Calu3 (cell line): ENCODE measurements around the gene USF3. TPM values are rescaled to one million over a fixed set of nuclear protein-coding genes. Genes with fewer than 3 reads are reported as not detected.

Experiments
- BruUV-seq: library from RNA; stranded (reverse); fragments of 400-500 nt; replicated peaks from 2 replicates; lab custom pipeline; 2021; lab: Mats Ljungman, UMichigan
- CTCF ChIA-PET: fragments of 300-600 bp; sonication (Branson Sonifier 250); formaldehyde crosslinking; loops from one replicate; lab custom pipeline; 2022; ENCODE audit warnings: antibody characterized with exemption; lab: Charles Lee
- DNase-seq: peaks from one replicate; pipeline ENCODE4 v3.0.0; 2022
- H3K27ac Mint-ChIP-seq: one replicate; pipeline ENCODE4 v1.8.0; 2022; ENCODE audit warnings: mixed read lengths; ENCODE audit not compliant: unreplicated experiment
- H3K27me3 Mint-ChIP-seq: one replicate; pipeline ENCODE4 v1.8.0; 2022; ENCODE audit warnings: mixed read lengths; ENCODE audit not compliant: unreplicated experiment
- H3K36me3 Mint-ChIP-seq: one replicate; pipeline ENCODE4 v1.8.0; 2022; ENCODE audit warnings: mild to moderate bottlenecking, moderate library complexity, mixed read lengths; ENCODE audit not compliant: insufficient read depth, unreplicated experiment
- H3K4me1 Mint-ChIP-seq: one replicate; pipeline ENCODE4 v1.8.0; 2022; ENCODE audit warnings: mild to moderate bottlenecking, low read depth, mixed read lengths; ENCODE audit not compliant: unreplicated experiment
- H3K4me3 Mint-ChIP-seq: one replicate; pipeline ENCODE4 v1.8.0; 2022; ENCODE audit warnings: mild to moderate bottlenecking, low read depth, moderate library complexity, mixed read lengths; ENCODE audit not compliant: unreplicated experiment
- H3K9me3 Mint-ChIP-seq: one replicate; pipeline ENCODE4 v1.8.0; 2022; ENCODE audit warnings: low read depth, mixed read lengths; ENCODE audit not compliant: unreplicated experiment
- CTCF ChIP-seq: fragments of 200-600 bp; IDR thresholded peaks from one replicate; pipeline ENCODE4 v1.8.0; 2022; ENCODE audit warnings: antibody characterized with exemption; ENCODE audit not compliant: unreplicated experiment
- intact Hi-C: fragments of 100-400 bp; cut with micrococcal nuclease; formaldehyde crosslinking; loops from one replicate; pipeline ENCODE4 v1.10.0; 2022; ENCODE audit not compliant: unreplicated experiment
- total RNA-seq: library from RNA; stranded (reverse); gene quantifications from 2 replicates; pipeline ENCODE4 v1.2.3, GENCODE V29; 2022

Gene USF3
- total RNA-seq, 1 experiment from 2014 or later, result 10.7 TPM

GRCh38 chr3:113659101-113659541 is 37.3 kb downstream of the USF3 start:
- peaks cover 12% of the 10 kb centered on the region for H3K4me1 Mint-ChIP-seq
- no TSS peak for BruUV-seq
- CTCF ChIA-PET, result no interaction called here
- intact Hi-C loops, result no loop called here
- H3K9me3 Mint-ChIP-seq, result no peaks in the 10 kb centered on the region
- H3K4me3 Mint-ChIP-seq, result no peak overlapping the region
- peaks cover 4% of the 10 kb centered on the region for H3K36me3 Mint-ChIP-seq
- no peak for DNase-seq
- H3K27ac Mint-ChIP-seq, result no peak overlapping the region
- H3K27me3 Mint-ChIP-seq, result no peaks in the 10 kb centered on the region
- no peak for TF ChIP-seq CTCF

GRCh38 chr3:113658107-113658506 is 38.3 kb downstream of the USF3 start:
- H3K4me1 Mint-ChIP-seq, result peaks cover 4% of the 10 kb centered on the region
- intact Hi-C loops, result no loop called here
- DNase-seq, result no peak
- no peak for TF ChIP-seq CTCF
- BruUV-seq, result no TSS peak
- CTCF ChIA-PET, result no interaction called here
- H3K36me3 Mint-ChIP-seq, result peaks cover 4% of the 10 kb centered on the region
- H3K9me3 Mint-ChIP-seq, result no peaks in the 10 kb centered on the region
- no peak overlapping the region for H3K4me3 Mint-ChIP-seq
- H3K27ac Mint-ChIP-seq, result no peak overlapping the region
- H3K27me3 Mint-ChIP-seq, result no peaks in the 10 kb centered on the region

- no peak for TF ChIP-seq CTCF
- intact Hi-C loops, result no loop called here
- H3K4me3 Mint-ChIP-seq, result no peak overlapping the region
- DNase-seq, result no peak
- CTCF ChIA-PET, result no interaction called here
- no peak overlapping the region for H3K27ac Mint-ChIP-seq
- no peaks in the 10 kb centered on the region for H3K27me3 Mint-ChIP-seq
- H3K4me1 Mint-ChIP-seq, result no peaks in the 10 kb centered on the region
- no peaks in the 10 kb centered on the region for H3K9me3 Mint-ChIP-seq
- H3K36me3 Mint-ChIP-seq, result no peaks in the 10 kb centered on the region
- BruUV-seq, result no TSS peak
These were observed 41.6 kb downstream of the USF3 start for GRCh38 chr3:113654851-113655250.

- Mint-ChIP-seq H3K27me3 (no peaks in the 10 kb centered on the region), H3K36me3 (no peaks in the 10 kb centered on the region), H3K9me3 (no peaks in the 10 kb centered on the region), H3K4me3 (no peak overlapping the region), H3K4me1 (no peaks in the 10 kb centered on the region), H3K27ac (no peak overlapping the region)
- intact Hi-C loops, result no loop called here
- no peak for TF ChIP-seq CTCF
- CTCF ChIA-PET, result no interaction called here
- no peak for DNase-seq
- no TSS peak for BruUV-seq
These were observed 42.1 kb downstream of the USF3 start for GRCh38 chr3:113654310-113654709.
